Superior temporal gyrus (tissue), 1 donor: Measurements from ENCODE around the gene SRCAP.

Experiments used
- DNase-seq: peaks from one replicate; pipeline ENCODE4 v3.0.0-alpha.2; 2016; ENCODE audit errors: extremely low spot score

The SRCAP gene

GRCh38 chr16:30736995-30737793 is 38.2 kb downstream of the SRCAP start:
- DNase-seq: no peak

- DNase-seq: no peak
Observed at GRCh38 chr16:30737794-30738648, 39.0 kb downstream of the SRCAP start.

- DNase-seq: no peak
Observed at GRCh38 chr16:30738984-30739951, 40.3 kb downstream of the SRCAP start.

- no peak for DNase-seq
Observed at GRCh38 chr16:30740364-30741251, 41.6 kb downstream of the SRCAP start.

GRCh38 chr16:30741461-30741914 is 42.5 kb downstream of the SRCAP start:
- no peak for DNase-seq

GRCh38 chr16:30743716-30744115 is 44.7 kb downstream of the SRCAP start:
- DNase-seq: no peak

GRCh38 chr16:30744183-30744582 is 45.2 kb downstream of the SRCAP start:
- DNase-seq: no peak

- no peak for DNase-seq
Observed at GRCh38 chr16:30745082-30745481, 46.1 kb downstream of the SRCAP start.

- no peak for DNase-seq
Observed at GRCh38 chr16:30746638-30747175, 47.7 kb downstream of the SRCAP start.

GRCh38 chr16:30747331-30747730 is 48.4 kb downstream of the SRCAP start:
- no peak for DNase-seq

GRCh38 chr16:30747799-30748633 is 49.0 kb downstream of the SRCAP start, which contains the start of gene PHKG2:
Gene PHKG2 (plus strand): TSS chr16:30748425. CDS start chr16:30748821, 396 bp downstream.
- peak; percentile 99 for DNase-seq

- no peak for DNase-seq
Observed at GRCh38 chr16:30748634-30749445, 49.9 kb downstream of the SRCAP start.

GRCh38 chr16:30750201-30750600 is 51.2 kb downstream of the SRCAP start:
- no peak for DNase-seq

GRCh38 chr16:30750876-30751465 is 52.0 kb downstream of the SRCAP start:
- no peak for DNase-seq

- DNase-seq: no peak
Observed at GRCh38 chr16:30753596-30753995, 54.6 kb downstream of the SRCAP start.

GRCh38 chr16:30755955-30756780 is 57.2 kb downstream of the SRCAP start:
- no peak for DNase-seq

- no peak for DNase-seq
Observed at GRCh38 chr16:30756781-30757100, 57.8 kb downstream of the SRCAP start.
